Measurements from ENCODE around the gene FICD.
"Not testable (repeated sequence)": the region's sequence is repeated elsewhere in the genome, so short reads cannot be mapped to it uniquely, and the experiment has no call there.

GRCh38 chr12:108487029-108487428 is 28.0 kb upstream of the FICD start:
- TF ChIP-seq, protein P1, sequence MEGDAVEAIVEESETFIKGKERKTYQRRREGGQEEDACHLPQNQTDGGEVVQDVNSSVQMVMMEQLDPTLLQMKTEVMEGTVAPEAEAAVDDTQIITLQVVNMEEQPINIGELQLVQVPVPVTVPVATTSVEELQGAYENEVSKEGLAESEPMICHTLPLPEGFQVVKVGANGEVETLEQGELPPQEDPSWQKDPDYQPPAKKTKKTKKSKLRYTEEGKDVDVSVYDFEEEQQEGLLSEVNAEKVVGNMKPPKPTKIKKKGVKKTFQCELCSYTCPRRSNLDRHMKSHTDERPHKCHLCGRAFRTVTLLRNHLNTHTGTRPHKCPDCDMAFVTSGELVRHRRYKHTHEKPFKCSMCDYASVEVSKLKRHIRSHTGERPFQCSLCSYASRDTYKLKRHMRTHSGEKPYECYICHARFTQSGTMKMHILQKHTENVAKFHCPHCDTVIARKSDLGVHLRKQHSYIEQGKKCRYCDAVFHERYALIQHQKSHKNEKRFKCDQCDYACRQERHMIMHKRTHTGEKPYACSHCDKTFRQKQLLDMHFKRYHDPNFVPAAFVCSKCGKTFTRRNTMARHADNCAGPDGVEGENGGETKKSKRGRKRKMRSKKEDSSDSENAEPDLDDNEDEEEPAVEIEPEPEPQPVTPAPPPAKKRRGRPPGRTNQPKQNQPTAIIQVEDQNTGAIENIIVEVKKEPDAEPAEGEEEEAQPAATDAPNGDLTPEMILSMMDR (IDR thresholded peaks at IDR 0.05), result not testable (repeated sequence)
- TF ChIP-seq POLR2A (IDR thresholded peaks at IDR 0.05; ENCODE audit: low read depth), result not testable (repeated sequence)

Data from esophagus muscularis mucosa (tissue), 3 donors.